Tibial artery (tissue), 4 donors: ENCODE results near the gene UBXN1.

Source experiments
- DNase-seq, 2 donors: peaks; one replicate each; pipeline ENCODE4 v3.0.0-alpha.2; 2019
- H3K27ac ChIP-seq, 2 donors: fragments of 200-600 bp; sonication (generic) in 1 of 2; 1 replicate in 1 of 2; 2 replicates in 1 of 2; pipeline ENCODE4 v1.5.1; 2018 to 2019; ENCODE audit warnings: mild to moderate bottlenecking in 1 of 2
- H3K27me3 ChIP-seq, 2 donors: fragments of 200-600 bp; sonication (generic) in 1 of 2; one replicate each; pipeline versions ENCODE4 v1.5.1 to v1.6.0; 2016 to 2019
- H3K36me3 ChIP-seq, 3 donors: fragments of 200-600 bp; sonication (generic) in 2 of 3; one replicate each; pipeline ENCODE4 v1.5.1; 2016 to 2019; ENCODE audit warnings: mild to moderate bottlenecking in 2 of 3
- H3K4me1 ChIP-seq, 4 donors: fragments of 200-600 bp; sonication (generic) in 2 of 4; 1 replicate in 3 of 4; 2 replicates in 1 of 4; pipeline ENCODE4 v1.5.1; 2016 to 2019
- H3K4me3 ChIP-seq, 2 donors: fragments of 200-600 bp; sonication (generic) in 1 of 2; 1 replicate in 1 of 2; 2 replicates in 1 of 2; pipeline ENCODE4 v1.5.1; 2018 to 2019; ENCODE audit warnings: mild to moderate bottlenecking in 2 of 2
- H3K9me3 ChIP-seq, 3 donors: fragments of 200-600 bp; sonication (generic) in 1 of 3; one replicate each; pipeline ENCODE4 v1.5.1; 2016 to 2019
- CTCF ChIP-seq, 2 experiments: fragments of 200-600 bp in 1 of 2; fragments of 450-650 bp in 1 of 2; IDR thresholded peaks; one replicate each; pipeline ENCODE4 v1.5.1; 2017 to 2019; ENCODE audit warnings: antibody characterized with exemption in 2 of 2, mild to moderate bottlenecking in 1 of 2, moderate library complexity in 1 of 2
- intact Hi-C: fragments of 100-400 bp; cut with DNase I; formaldehyde crosslinking; loops from one replicate; pipeline ENCODE4 v1.15.0; 2023; ENCODE audit warnings: low total_unique reads

Gene UBXN1

GRCh38 chr11:62669420-62670161, 9.3 kb downstream of the UBXN1 start:
- DNase-seq, result no peak
- no peaks in the 10 kb centered on the region for H3K9me3 ChIP-seq
- TF ChIP-seq CTCF (IDR thresholded peaks at IDR 0.05), result no peak
- H3K27ac ChIP-seq, result peak overlapping the region in 1 of 2 donors; percentile 4
- H3K4me1 ChIP-seq, result peaks cover 7 to 51% (median 42%) of the 10 kb centered on the region in 4 donors
- no peaks in the 10 kb centered on the region for H3K27me3 ChIP-seq
- H3K4me3 ChIP-seq, result no peak overlapping the region
- peaks cover 6 to 23% (median 8%) of the 10 kb centered on the region in 3 donors for H3K36me3 ChIP-seq
- intact Hi-C loops, result no loop called here

- peaks cover 7 to 50% (median 31%) of the 10 kb centered on the region in 4 donors for H3K4me1 ChIP-seq
- H3K27me3 ChIP-seq, result no peaks in the 10 kb centered on the region
- intact Hi-C loops, result no loop called here
- peaks cover 7 to 22% (median 8%) of the 10 kb centered on the region in 3 donors for H3K36me3 ChIP-seq
- H3K4me3 ChIP-seq, result no peak overlapping the region
- H3K9me3 ChIP-seq, result no peaks in the 10 kb centered on the region
- TF ChIP-seq CTCF (IDR thresholded peaks at IDR 0.05), result no peak
- H3K27ac ChIP-seq, result no peak overlapping the region
- no peak for DNase-seq
Measured at GRCh38 chr11:62667460-62667859, 11.4 kb downstream of the UBXN1 start.

GRCh38 chr11:62666259-62666926, 12.5 kb downstream of the UBXN1 start:
- Histone ChIP-seq H3K4me3 (peak overlapping the region; percentile 87 to 96), H3K36me3 (peaks cover 8 to 27% (median 10%) of the 10 kb centered on the region in 3 donors), H3K27ac (peak overlapping the region; percentile 87 to 96), H3K27me3 (no peaks in the 10 kb centered on the region), H3K4me1 (peaks cover 7 to 45% (median 30%) of the 10 kb centered on the region in 4 donors), H3K9me3 (no peaks in the 10 kb centered on the region)
- DNase-seq, result no peak
- intact Hi-C loops, result no loop called here
- no peak for TF ChIP-seq CTCF (IDR thresholded peaks at IDR 0.05)

GRCh38 chr11:62665599-62666258, 13.1 kb downstream of the UBXN1 start:
- TF ChIP-seq CTCF (IDR thresholded peaks at IDR 0.05), result no peak
- Histone ChIP-seq H3K4me3 (peak overlapping the region; percentile 87 to 96), H3K4me1 (peaks cover 7 to 40% (median 27%) of the 10 kb centered on the region in 4 donors), H3K27ac (peak overlapping the region; percentile 87 to 96), H3K36me3 (peaks cover 8 to 27% (median 10%) of the 10 kb centered on the region in 3 donors), H3K27me3 (no peaks in the 10 kb centered on the region), H3K9me3 (no peaks in the 10 kb centered on the region)
- DNase-seq, result peak; percentile 60 to 81
- intact Hi-C loops, result no loop called here

GRCh38 chr11:62665075-62665598, 13.7 kb downstream of the UBXN1 start, which contains the start of the genes C11orf98 and CSKMT:
TSS of gene C11orf98 (minus strand) at chr11:62665210. CDS start at chr11:62665169, 41 bp downstream.
TSS of gene CSKMT (plus strand) at chr11:62665312. CDS start at chr11:62665880, 568 bp downstream.
- peak; percentile 92 to 97 for DNase-seq
- peak within 1 kb of the TSS; percentile 87 to 96 for H3K4me3 ChIP-seq
- no peaks in the 10 kb centered on the region for H3K27me3 ChIP-seq
- TF ChIP-seq CTCF (IDR thresholded peaks at IDR 0.05), result no peak
- no peaks in the 10 kb centered on the region for H3K9me3 ChIP-seq
- peaks cover 7 to 34% (median 22%) of the 10 kb centered on the region in 4 donors for H3K4me1 ChIP-seq
- peaks cover 8 to 27% (median 10%) of the 10 kb centered on the region in 3 donors for H3K36me3 ChIP-seq
- peak within 1 kb of the TSS; percentile 87 to 96 for H3K27ac ChIP-seq
- intact Hi-C loops, result no loop called here
